GM12891 (cell line): ENCODE measurements around the gene OR4D5.

Source experiments
- POLR2A ChIP-seq: IDR thresholded peaks from 2 replicates; pipeline ENCODE4 v1.6.1; 2011; ENCODE audit warnings: low read depth, low read length, control low read depth
- POLR2AphosphoS5 ChIP-seq: IDR thresholded peaks from 2 replicates; pipeline ENCODE4 v1.6.1; 2011; ENCODE audit warnings: low read depth, low read length, control low read depth
- POU2F2 ChIP-seq: IDR thresholded peaks from 2 replicates; pipeline ENCODE4 v1.6.1; 2011; ENCODE audit warnings: low read depth, mild to moderate bottlenecking, control low read depth, low read length, moderate library complexity
- SPI1 ChIP-seq: IDR thresholded peaks from 2 replicates; pipeline ENCODE4 v1.6.1; 2011; ENCODE audit warnings: low read depth, low read length, control low read depth
- TAF1 ChIP-seq: IDR thresholded peaks from 2 replicates; pipeline ENCODE4 v1.6.1; 2011; ENCODE audit warnings: low read depth, low read length, control low read depth

DNA sequence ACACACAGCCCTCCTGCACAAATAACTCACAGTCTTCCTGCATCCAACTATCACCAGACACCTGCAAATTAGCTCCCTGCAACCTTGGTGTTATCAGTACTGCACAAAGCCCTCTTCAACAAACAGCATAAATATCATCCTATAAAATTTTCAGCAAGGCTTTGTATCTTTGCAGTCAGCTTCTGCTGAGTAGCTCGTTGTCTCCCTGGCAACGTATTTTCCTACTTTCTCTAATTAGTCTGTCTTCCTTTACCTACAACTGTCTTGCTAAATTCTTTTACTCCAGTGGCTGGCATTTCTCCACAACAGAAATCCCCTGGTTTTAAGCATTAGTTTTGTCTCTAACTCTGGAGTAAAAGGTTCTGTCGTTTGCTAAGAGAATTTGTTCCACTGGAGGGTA, 33.6 kb upstream of the OR4D5 start:
- TF ChIP-seq POLR2A (no peak), POLR2AphosphoS5 (no peak), TAF1 (no peak), SPI1 (no peak), POU2F2 (no peak)
